Lower leg skin (tissue), 3 donors: ENCODE results near the gene RRAGD.

ENCODE experiments used
- POLR2A ChIP-seq, 2 donors: fragments of 450-650 bp; IDR thresholded peaks; one replicate each; pipeline ENCODE4 v1.6.1; 2016 to 2017; ENCODE audit warnings: antibody characterized with exemption in 2 of 2, mild to moderate bottlenecking in 1 of 2, moderate library complexity in 1 of 2
- TF ChIP-seq, protein P1 (sequence below), 3 donors: fragments of 450-650 bp; IDR thresholded peaks; one replicate each; pipeline ENCODE4 v1.5.1; 2016; ENCODE audit warnings: antibody characterized with exemption in 3 of 3, mild to moderate bottlenecking in 3 of 3, moderate library complexity in 2 of 3

DNA sequence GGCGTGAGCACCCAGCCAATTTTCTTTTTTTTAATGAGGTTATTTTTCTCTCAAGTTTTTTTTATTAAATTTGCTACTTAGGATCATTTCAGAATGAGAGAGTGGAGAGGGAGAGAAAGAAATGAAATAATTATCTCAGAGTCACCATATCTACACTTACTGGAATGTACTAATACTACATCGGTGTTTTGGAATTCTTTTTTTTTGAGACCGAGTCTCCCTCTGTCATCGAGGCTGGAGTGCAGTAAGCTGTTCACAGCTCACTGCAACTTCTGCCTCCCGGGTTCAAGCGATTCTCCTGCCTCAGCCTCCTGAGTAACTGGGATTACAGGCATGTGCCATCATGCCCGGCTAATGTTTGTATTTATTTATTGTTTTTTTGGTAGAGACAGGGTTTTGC, 48.6 kb upstream of the RRAGD start:
- TF ChIP-seq, protein P1, sequence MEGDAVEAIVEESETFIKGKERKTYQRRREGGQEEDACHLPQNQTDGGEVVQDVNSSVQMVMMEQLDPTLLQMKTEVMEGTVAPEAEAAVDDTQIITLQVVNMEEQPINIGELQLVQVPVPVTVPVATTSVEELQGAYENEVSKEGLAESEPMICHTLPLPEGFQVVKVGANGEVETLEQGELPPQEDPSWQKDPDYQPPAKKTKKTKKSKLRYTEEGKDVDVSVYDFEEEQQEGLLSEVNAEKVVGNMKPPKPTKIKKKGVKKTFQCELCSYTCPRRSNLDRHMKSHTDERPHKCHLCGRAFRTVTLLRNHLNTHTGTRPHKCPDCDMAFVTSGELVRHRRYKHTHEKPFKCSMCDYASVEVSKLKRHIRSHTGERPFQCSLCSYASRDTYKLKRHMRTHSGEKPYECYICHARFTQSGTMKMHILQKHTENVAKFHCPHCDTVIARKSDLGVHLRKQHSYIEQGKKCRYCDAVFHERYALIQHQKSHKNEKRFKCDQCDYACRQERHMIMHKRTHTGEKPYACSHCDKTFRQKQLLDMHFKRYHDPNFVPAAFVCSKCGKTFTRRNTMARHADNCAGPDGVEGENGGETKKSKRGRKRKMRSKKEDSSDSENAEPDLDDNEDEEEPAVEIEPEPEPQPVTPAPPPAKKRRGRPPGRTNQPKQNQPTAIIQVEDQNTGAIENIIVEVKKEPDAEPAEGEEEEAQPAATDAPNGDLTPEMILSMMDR (IDR thresholded peaks at IDR 0.05) = no peak
- TF ChIP-seq POLR2A (IDR thresholded peaks at IDR 0.05) = no peak
